Thyroid gland (tissue), 4 donors: ENCODE results near the gene CYP4F2.

Source experiments
- POLR2A ChIP-seq, 2 donors: fragments of 450-650 bp; IDR thresholded peaks; one replicate each; pipeline ENCODE4 v1.6.1; 2017; ENCODE audit warnings: antibody characterized with exemption in 2 of 2, mild to moderate bottlenecking in 2 of 2, moderate library complexity in 1 of 2
- TF ChIP-seq, protein P1 (sequence below), 6 experiments: fragments of 200-600 bp in 3 of 6; fragments of 450-650 bp in 3 of 6; sonication (generic) in 3 of 6; IDR thresholded peaks; one replicate each; pipeline ENCODE4 v1.5.1; 2016 to 2019; ENCODE audit warnings: antibody characterized with exemption in 6 of 6, mild to moderate bottlenecking in 2 of 6, inconsistent platforms in 1 of 6, moderate library complexity in 1 of 6

DNA sequence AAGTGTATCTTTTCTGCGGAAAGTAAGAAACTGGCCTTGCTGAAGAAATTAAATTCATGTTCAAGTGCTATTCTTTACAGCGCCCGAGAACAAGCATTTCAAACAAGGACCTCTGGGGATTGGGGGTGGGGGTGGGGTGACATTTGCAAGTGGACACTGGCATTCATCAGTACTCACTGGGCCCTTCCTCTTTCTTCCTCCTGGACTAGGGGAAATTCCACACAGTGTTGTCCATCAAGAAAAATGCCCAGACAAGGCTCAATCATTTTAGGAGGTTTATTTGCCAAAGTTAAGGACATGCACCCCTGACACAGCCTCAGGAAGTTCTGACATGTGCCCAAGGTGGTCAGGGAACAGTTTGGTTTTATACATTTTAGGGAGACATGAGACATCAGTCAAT lies 59.5 kb downstream of the CYP4F2 start:
- TF ChIP-seq, protein P1, sequence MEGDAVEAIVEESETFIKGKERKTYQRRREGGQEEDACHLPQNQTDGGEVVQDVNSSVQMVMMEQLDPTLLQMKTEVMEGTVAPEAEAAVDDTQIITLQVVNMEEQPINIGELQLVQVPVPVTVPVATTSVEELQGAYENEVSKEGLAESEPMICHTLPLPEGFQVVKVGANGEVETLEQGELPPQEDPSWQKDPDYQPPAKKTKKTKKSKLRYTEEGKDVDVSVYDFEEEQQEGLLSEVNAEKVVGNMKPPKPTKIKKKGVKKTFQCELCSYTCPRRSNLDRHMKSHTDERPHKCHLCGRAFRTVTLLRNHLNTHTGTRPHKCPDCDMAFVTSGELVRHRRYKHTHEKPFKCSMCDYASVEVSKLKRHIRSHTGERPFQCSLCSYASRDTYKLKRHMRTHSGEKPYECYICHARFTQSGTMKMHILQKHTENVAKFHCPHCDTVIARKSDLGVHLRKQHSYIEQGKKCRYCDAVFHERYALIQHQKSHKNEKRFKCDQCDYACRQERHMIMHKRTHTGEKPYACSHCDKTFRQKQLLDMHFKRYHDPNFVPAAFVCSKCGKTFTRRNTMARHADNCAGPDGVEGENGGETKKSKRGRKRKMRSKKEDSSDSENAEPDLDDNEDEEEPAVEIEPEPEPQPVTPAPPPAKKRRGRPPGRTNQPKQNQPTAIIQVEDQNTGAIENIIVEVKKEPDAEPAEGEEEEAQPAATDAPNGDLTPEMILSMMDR (IDR thresholded peaks at IDR 0.05) = no peak
- TF ChIP-seq POLR2A (IDR thresholded peaks at IDR 0.05) = no peak
